Activated CD8-positive, alpha-beta T cell treated with anti-CD3 and anti-CD28 coated beads for 36 hours (primary cell): Measurements from ENCODE around the gene CD109. TPM values are rescaled to one million over a fixed set of nuclear protein-coding genes. Genes with fewer than 3 reads are reported as not detected.

ENCODE experiments used
- ATAC-seq: fragments of 200-7000 bp; cut with Tn5 transposase; one replicate; pipeline ENCODE4 v1.10.0; 2021; ENCODE audit warnings: mild to moderate bottlenecking, moderate library complexity
- CTCF ChIA-PET: fragments of 350-600 bp; sonication (Branson Sonifier 250); formaldehyde crosslinking; loops from one replicate; lab custom pipeline; 2021; ENCODE audit warnings: antibody characterized with exemption; lab: Charles Lee
- POLR2A ChIA-PET: fragments of 350-600 bp; sonication (Branson Sonifier 250); formaldehyde crosslinking; loops from one replicate; lab custom pipeline; 2021; ENCODE audit warnings: antibody characterized with exemption; lab: Charles Lee
- DNase-seq: peaks from one replicate; pipeline ENCODE4 v3.0.0-alpha.2; 2020
- H3K27ac Mint-ChIP-seq: one replicate; pipeline ENCODE4 v1.8.0; 2021; ENCODE audit warnings: mild to moderate bottlenecking, mixed read lengths
- H3K27me3 Mint-ChIP-seq: one replicate; pipeline ENCODE4 v1.8.0; 2021; ENCODE audit warnings: mixed read lengths
- H3K36me3 Mint-ChIP-seq: one replicate; pipeline ENCODE4 v1.8.0; 2021; ENCODE audit warnings: low read depth, mixed read lengths
- H3K4me1 Mint-ChIP-seq: one replicate; pipeline ENCODE4 v1.8.0; 2021; ENCODE audit warnings: low read depth, mixed read lengths
- H3K4me3 Mint-ChIP-seq: one replicate; pipeline ENCODE4 v1.8.0; 2021; ENCODE audit warnings: mild to moderate bottlenecking, moderate library complexity, mixed read lengths
- H3K9me3 Mint-ChIP-seq: one replicate; pipeline ENCODE4 v1.8.0; 2021; ENCODE audit warnings: mixed read lengths
- intact Hi-C: fragments of 100-400 bp; cut with micrococcal nuclease; formaldehyde crosslinking; loops from one replicate; pipeline ENCODE4 v1.10.0; 2022
- total RNA-seq, 2 experiments: library from RNA; stranded (reverse); gene quantifications; one replicate each; pipeline ENCODE4 v1.2.3, GENCODE V29; 2021
- TF ChIP-seq, protein P1 (sequence below): fragments of 200-600 bp; IDR thresholded peaks from one replicate; pipeline ENCODE4 v1.8.0; 2022; ENCODE audit warnings: antibody characterized with exemption, mild to moderate bottlenecking

CD109 gene
- total RNA-seq, 2 experiments from 2014 or later = 9.5 to 10.6 TPM

DNA sequence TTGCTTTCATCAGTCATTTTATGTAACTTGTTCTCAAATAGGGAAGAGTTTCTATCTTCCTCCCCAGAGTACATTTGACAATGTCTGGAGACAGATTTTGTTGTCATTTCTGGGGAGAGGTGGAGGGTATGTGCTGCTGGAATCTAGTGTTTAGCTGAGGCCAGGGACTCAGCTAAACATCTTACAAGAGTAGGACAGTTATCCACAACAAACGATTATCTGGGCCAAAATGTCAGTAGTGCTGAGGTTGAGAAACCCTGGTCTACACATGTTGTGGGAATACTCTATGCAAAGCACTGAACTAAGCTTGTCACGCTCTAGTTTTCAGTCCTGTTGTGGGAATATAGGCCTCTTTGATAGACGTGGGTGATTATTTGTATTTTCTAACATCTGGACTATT, 171.4 kb downstream of the CD109 start:
- Mint-ChIP-seq H3K27ac (no peak overlapping the region), H3K36me3 (no peaks in the 10 kb centered on the region), H3K4me1 (no peaks in the 10 kb centered on the region), H3K9me3 (no peaks in the 10 kb centered on the region), H3K4me3 (no peak overlapping the region), H3K27me3 (no peaks in the 10 kb centered on the region)
- intact Hi-C loops = no loop called here
- POLR2A ChIA-PET = no interaction called here
- no peak for DNase-seq
- TF ChIP-seq, protein P1, sequence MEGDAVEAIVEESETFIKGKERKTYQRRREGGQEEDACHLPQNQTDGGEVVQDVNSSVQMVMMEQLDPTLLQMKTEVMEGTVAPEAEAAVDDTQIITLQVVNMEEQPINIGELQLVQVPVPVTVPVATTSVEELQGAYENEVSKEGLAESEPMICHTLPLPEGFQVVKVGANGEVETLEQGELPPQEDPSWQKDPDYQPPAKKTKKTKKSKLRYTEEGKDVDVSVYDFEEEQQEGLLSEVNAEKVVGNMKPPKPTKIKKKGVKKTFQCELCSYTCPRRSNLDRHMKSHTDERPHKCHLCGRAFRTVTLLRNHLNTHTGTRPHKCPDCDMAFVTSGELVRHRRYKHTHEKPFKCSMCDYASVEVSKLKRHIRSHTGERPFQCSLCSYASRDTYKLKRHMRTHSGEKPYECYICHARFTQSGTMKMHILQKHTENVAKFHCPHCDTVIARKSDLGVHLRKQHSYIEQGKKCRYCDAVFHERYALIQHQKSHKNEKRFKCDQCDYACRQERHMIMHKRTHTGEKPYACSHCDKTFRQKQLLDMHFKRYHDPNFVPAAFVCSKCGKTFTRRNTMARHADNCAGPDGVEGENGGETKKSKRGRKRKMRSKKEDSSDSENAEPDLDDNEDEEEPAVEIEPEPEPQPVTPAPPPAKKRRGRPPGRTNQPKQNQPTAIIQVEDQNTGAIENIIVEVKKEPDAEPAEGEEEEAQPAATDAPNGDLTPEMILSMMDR = no peak
- no peak for ATAC-seq
- CTCF ChIA-PET = interaction anchor here (0.5 kb wide), 1 partner anchor 1871 kb away, joined by 3 read pairs; no protein-coding TSS in a partner anchor

DNA sequence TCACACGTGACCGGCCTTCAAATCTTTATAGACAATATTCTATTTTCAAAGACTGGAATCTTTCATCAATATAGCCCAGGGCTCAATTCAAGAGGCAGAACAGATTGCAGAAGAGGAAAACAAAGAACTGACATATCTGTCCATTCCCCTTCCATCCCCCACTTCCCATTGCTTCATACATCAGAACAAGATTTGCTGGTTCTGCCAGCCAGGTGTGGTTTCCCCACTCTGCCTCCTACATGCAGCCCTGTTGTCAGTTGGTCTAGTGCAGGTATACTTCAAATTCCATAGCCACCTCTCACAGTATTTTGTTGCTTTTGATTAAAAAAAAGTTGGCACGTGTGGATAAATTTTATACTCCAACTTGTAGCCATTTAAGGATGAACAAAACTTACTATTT, 174.9 kb downstream of the CD109 start:
- intact Hi-C loops = no loop called here
- ATAC-seq (no peak), DNase-seq (no peak)
- TF ChIP-seq, protein P1 = no peak
- no peaks in the 10 kb centered on the region for H3K4me1 Mint-ChIP-seq
- H3K27ac Mint-ChIP-seq = no peak overlapping the region
- ChIA-PET CTCF (no interaction called here), POLR2A (no interaction called here)
- peaks cover 1% of the 10 kb centered on the region for H3K27me3 Mint-ChIP-seq
- H3K4me3 Mint-ChIP-seq = no peak overlapping the region
- no peaks in the 10 kb centered on the region for H3K9me3 Mint-ChIP-seq
- no peaks in the 10 kb centered on the region for H3K36me3 Mint-ChIP-seq

DNA sequence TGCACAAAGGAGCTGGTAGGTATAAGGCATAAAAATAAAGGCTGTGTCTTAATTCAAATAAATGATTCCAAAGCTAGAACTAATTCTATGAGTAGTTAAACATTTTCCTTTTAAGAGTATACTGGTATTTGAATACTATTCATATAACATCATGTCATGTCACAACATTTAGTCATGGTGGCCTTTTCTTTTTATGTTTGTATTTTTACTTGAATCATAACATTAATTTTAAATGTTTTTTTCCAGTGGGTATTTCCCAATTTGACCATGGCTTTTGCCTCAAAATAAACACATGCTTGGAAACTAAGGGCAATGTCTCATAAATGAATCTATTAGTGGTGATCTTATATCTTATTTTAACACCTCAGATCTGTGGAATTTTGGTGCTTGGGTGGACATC, 177.1 kb downstream of the CD109 start:
- ATAC-seq = no peak
- Mint-ChIP-seq H3K9me3 (no peaks in the 10 kb centered on the region), H3K36me3 (no peaks in the 10 kb centered on the region), H3K4me1 (no peaks in the 10 kb centered on the region), H3K4me3 (no peak overlapping the region), H3K27me3 (peaks cover 1% of the 10 kb centered on the region), H3K27ac (no peak overlapping the region)
- ChIA-PET POLR2A (no interaction called here), CTCF (no interaction called here)
- DNase-seq = no peak
- intact Hi-C loops = no loop called here
- TF ChIP-seq, protein P1 = no peak

Other genes starting within 250 kb of the CD109 start
- gene CGAS, start 243.9 kb upstream of the CD109 start, total RNA-seq = 10 to 100 TPM; 21.1 to 23.2 TPM
- gene MTO1, start 234.5 kb upstream of the CD109 start, total RNA-seq = 10 to 100 TPM; 42.1 to 43.2 TPM
- over 10,000 TPM; 15,479 to 15,634 TPM for gene EEF1A1, start 175.2 kb upstream of the CD109 start, total RNA-seq
- gene SLC17A5, start 42.2 kb upstream of the CD109 start, total RNA-seq = 1 to 10 TPM; 4.2 to 5.0 TPM